ENCODE results near the gene KBTBD13. TPM values are rescaled to one million over a fixed set of nuclear protein-coding genes. Genes with fewer than 3 reads are reported as not detected.

The KBTBD13 gene
- total RNA-seq, 4 donors from 2014 or later = not detected

- in situ Hi-C loops (cut with MboI; ENCODE audit: low pct_ligation_motif_present in 1 of 4, low pct_unique_long_range_greater_than_20kb in 1 of 4, low sequenced_read_pairs in 3 of 4) = loop anchor here in 1 of 4 donors (10.0 kb wide), 1 partner anchor 47 kb away; no protein-coding TSS in a partner anchor
- H3K36me3 ChIP-seq = no peaks in the 10 kb centered on the region
- intact Hi-C loops (cut with DNase I; ENCODE audit: low total_unique reads) = no loop called here
- peak overlapping the region; percentile 3 to 56 (median 38) for H3K27ac ChIP-seq
- H3K4me3 ChIP-seq = no peak overlapping the region
- no peaks in the 10 kb centered on the region for H3K9me3 ChIP-seq
- 81% methylated on average over 5 of the region's 5 CpGs; no CpG with 5 or more reads in 1 of the 2 donors for WGBS, 2 donors (ENCODE audit: low coverage in 1 of 2)
- TF ChIP-seq POLR2AphosphoS5 (IDR thresholded peaks at IDR 0.05) = no peak
- TF ChIP-seq EP300 (IDR thresholded peaks at IDR 0.05; ENCODE audit: low read depth) = no peak
- TF ChIP-seq, protein P1, sequence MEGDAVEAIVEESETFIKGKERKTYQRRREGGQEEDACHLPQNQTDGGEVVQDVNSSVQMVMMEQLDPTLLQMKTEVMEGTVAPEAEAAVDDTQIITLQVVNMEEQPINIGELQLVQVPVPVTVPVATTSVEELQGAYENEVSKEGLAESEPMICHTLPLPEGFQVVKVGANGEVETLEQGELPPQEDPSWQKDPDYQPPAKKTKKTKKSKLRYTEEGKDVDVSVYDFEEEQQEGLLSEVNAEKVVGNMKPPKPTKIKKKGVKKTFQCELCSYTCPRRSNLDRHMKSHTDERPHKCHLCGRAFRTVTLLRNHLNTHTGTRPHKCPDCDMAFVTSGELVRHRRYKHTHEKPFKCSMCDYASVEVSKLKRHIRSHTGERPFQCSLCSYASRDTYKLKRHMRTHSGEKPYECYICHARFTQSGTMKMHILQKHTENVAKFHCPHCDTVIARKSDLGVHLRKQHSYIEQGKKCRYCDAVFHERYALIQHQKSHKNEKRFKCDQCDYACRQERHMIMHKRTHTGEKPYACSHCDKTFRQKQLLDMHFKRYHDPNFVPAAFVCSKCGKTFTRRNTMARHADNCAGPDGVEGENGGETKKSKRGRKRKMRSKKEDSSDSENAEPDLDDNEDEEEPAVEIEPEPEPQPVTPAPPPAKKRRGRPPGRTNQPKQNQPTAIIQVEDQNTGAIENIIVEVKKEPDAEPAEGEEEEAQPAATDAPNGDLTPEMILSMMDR (IDR thresholded peaks at IDR 0.05) = no peak
- TF ChIP-seq POLR2A (IDR thresholded peaks at IDR 0.05) = no peak
- H3K4me1 ChIP-seq = peaks cover 8 to 41% (median 31%) of the 10 kb centered on the region in 4 donors
- no peaks in the 10 kb centered on the region for H3K27me3 ChIP-seq
- no peak for DNase-seq
Observed at GRCh38 chr15:65081758-65082157, 5.2 kb downstream of the KBTBD13 start.

DNA sequence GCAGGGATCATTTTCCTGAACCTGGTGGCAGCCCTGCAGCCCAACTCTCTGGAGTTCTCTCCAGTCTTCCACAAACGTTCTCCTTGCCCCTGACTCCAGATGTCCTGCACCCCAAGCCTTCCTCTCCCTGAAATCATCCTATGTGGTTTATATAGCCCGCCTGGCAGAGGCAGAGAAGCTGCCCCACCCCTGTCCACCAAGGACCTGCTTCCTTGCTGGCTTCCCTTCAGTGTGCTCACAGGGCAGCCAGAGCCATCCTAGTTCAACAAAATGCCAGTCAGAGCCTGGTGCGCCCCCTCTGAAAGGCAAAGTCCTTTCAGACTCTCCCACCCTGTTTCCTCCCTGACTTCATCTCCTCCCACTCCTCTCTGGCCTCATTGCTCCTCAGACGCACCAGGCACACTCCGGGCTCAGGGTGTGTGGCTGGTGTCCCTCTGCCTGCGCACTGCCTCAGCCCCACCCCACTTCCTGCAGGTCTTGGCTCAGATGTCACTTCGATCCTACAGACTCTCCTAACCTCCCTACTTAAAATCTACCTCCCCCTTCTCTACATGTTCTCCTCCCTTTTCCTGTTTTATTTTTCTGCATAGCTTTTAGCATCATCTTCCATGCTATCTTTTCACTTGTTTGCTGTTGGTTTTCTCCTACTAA lies 5.9 kb downstream of the KBTBD13 start:
- Histone ChIP-seq H3K36me3 (no peaks in the 10 kb centered on the region), H3K4me1 (peaks cover 12 to 48% (median 36%) of the 10 kb centered on the region in 4 donors), H3K27ac (peak overlapping the region; percentile 35 to 56 (median 42)), H3K9me3 (no peaks in the 10 kb centered on the region), H3K4me3 (no peak overlapping the region), H3K27me3 (no peaks in the 10 kb centered on the region)
- intact Hi-C loops (cut with DNase I; ENCODE audit: low total_unique reads) (no loop called here), in situ Hi-C loops (cut with MboI; ENCODE audit: low pct_ligation_motif_present in 1 of 4, low pct_unique_long_range_greater_than_20kb in 1 of 4, low sequenced_read_pairs in 3 of 4) (loop anchor here in 1 of 4 donors (10.0 kb wide), 1 partner anchor 48 kb away; no protein-coding TSS in a partner anchor)
- TF ChIP-seq EP300 (IDR thresholded peaks at IDR 0.05; ENCODE audit: low read depth) (no peak), POLR2A (IDR thresholded peaks at IDR 0.05) (peak; percentile 39), POLR2AphosphoS5 (IDR thresholded peaks at IDR 0.05) (peak in 2 of 3 donors; percentile 21 to 50)
- TF ChIP-seq, protein P1 (IDR thresholded peaks at IDR 0.05) = no peak
- 2 to 12% methylated on average over 6 to 7 of the region's 7 CpGs for WGBS, 2 donors (ENCODE audit: low coverage in 1 of 2)
- peak; percentile 69 for DNase-seq

DNA sequence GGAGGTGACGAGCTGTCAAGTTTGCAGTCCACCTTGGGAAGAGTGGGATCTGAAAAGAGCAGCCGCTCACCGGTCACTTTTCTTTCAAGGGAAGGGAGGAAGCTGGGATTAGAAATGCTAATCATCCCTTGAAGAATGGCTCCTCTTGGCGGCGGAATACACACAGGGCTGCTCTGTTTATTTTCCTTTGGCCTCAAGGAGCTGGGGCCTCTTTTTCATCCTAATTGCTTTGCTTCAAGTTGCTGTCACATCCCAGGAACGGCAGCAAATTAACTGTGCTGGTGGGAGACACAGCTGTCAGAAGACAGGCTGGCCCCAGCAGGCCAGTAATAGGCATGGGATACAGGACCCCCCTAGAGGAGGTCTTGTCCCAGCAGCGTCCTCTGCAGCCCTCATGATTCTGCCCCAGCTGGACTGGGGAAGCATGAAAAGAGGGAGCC lies 6.7 kb downstream of the KBTBD13 start:
- H3K27ac ChIP-seq = peak overlapping the region; percentile 19 to 56 (median 42)
- no peak for TF ChIP-seq POLR2AphosphoS5 (IDR thresholded peaks at IDR 0.05)
- TF ChIP-seq, protein P1 (IDR thresholded peaks at IDR 0.05) = peak in 3 of 5 experiments; percentile 12 to 18 (median 12)
- no peaks in the 10 kb centered on the region for H3K27me3 ChIP-seq
- DNase-seq = no peak
- no peaks in the 10 kb centered on the region for H3K9me3 ChIP-seq
- H3K36me3 ChIP-seq = no peaks in the 10 kb centered on the region
- intact Hi-C loops (cut with DNase I; ENCODE audit: low total_unique reads) (no loop called here), in situ Hi-C loops (cut with MboI; ENCODE audit: low pct_ligation_motif_present in 1 of 4, low pct_unique_long_range_greater_than_20kb in 1 of 4, low sequenced_read_pairs in 3 of 4) (loop anchor here in 1 of 4 donors (10.0 kb wide), 1 partner anchor 48 kb away; no protein-coding TSS in a partner anchor)
- WGBS, 2 donors (ENCODE audit: low coverage in 1 of 2) = 48 to 72% methylated on average over 5 to 7 of the region's 7 CpGs
- H3K4me1 ChIP-seq = peaks cover 21 to 50% (median 36%) of the 10 kb centered on the region in 4 donors
- no peak overlapping the region for H3K4me3 ChIP-seq

DNA sequence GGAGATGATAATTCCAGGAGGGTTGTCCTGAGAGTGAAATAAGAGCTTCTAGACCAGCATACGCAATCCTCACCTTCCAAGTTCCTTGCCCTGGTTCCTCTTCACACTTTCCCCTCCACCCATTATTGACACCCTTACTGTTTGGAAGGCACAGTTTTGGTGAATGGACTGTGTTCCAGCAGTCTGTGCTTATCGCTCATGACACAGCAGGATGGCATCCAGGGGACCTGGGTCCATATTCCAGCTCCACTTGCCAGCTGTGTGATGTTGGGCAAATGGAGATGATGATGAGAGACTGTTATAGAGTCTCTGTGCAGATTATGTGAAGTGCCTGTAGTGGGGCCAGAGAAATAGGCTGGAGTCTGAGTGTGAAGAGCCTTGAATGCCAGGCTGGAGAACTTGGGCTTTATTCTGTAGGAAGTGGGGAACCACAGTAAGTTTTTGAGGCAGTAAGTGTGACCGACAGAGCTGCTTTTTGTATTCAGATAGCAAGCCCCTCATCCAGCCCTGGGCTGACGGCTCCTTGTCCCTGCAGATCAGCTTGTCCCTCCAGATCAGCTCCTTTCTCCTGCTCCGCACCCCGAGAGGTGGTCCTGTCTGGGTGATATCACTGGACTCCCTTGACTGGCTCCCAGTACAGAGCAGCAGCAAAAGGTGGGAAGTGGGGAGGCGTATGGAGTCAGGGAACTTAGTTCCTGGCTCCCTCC lies 8.1 kb downstream of the KBTBD13 start:
- Histone ChIP-seq H3K4me3 (no peak overlapping the region), H3K27ac (peak overlapping the region in 1 of 4 donors; percentile 23), H3K4me1 (peaks cover 34 to 59% (median 49%) of the 10 kb centered on the region in 4 donors), H3K27me3 (no peaks in the 10 kb centered on the region), H3K9me3 (no peaks in the 10 kb centered on the region), H3K36me3 (no peaks in the 10 kb centered on the region)
- in situ Hi-C loops (cut with MboI; ENCODE audit: low pct_ligation_motif_present in 1 of 4, low pct_unique_long_range_greater_than_20kb in 1 of 4, low sequenced_read_pairs in 3 of 4) = loop anchor here in 1 of 4 donors (10.0 kb wide), 1 partner anchor 50 kb away; no protein-coding TSS in a partner anchor
- no peak for DNase-seq
- TF ChIP-seq, protein P1 (IDR thresholded peaks at IDR 0.05) = no peak
- TF ChIP-seq EP300 (IDR thresholded peaks at IDR 0.05; ENCODE audit: low read depth) (no peak), POLR2AphosphoS5 (IDR thresholded peaks at IDR 0.05) (no peak), POLR2A (IDR thresholded peaks at IDR 0.05) (no peak)
- 81% methylated on average over 7 of the region's 7 CpGs; no CpG with 5 or more reads in 1 of the 2 donors for WGBS, 2 donors (ENCODE audit: low coverage in 1 of 2)
- intact Hi-C loops (cut with DNase I; ENCODE audit: low total_unique reads) = no loop called here

Data from transverse colon (tissue), 4 donors.